GM19238 (cell line): ENCODE measurements around the gene ADAMTSL2.
A peak's percentile ranks its signal among the peaks of the same experiment; 100 is the strongest.

Experiments
- DNase-seq: peaks from one replicate; pipeline ENCODE4 v3.0.0; 2011; ENCODE audit warnings: low spot score; ENCODE audit not compliant: insufficient read length

The ADAMTSL2 gene

DNA sequence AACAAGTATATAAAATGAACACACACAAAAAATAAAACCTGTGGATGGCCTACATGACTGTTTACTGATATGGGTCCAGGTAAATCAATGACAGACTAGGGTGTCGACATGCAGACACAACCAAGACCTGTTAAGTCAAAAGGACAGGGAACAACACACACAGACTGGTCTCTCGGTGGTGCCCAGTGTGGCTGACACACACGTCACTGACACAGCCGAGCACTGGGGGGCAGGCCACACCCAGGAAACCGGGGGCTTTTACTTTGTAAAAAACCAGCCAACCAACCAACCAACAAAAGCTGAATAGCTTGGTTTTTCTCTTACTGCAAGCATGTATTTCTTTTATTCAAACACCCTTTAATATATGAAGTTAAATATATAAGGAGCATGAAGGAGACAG is 69.7 kb downstream of the ADAMTSL2 start:
- no peak for DNase-seq

DNA sequence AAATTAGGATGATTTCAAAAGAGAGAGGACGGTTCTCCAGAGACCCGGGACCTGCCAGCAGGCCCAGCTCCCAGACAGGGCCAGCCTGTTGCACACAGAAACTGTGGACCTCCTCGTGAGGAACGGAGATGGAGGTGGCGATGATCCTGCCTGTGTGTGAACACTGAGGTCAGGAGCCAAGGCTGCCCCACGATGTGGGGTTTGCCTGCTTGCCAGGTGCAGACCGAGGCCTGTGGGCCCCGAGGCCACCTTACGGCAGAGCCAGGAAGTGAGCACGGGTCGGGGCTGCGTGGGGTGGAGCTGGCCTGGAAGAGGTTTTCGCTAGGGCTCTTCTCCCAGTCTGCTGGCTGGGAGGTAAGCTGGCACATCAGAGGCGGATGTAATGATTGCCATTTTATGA is 70.4 kb downstream of the ADAMTSL2 start:
- DNase-seq: no peak

DNA sequence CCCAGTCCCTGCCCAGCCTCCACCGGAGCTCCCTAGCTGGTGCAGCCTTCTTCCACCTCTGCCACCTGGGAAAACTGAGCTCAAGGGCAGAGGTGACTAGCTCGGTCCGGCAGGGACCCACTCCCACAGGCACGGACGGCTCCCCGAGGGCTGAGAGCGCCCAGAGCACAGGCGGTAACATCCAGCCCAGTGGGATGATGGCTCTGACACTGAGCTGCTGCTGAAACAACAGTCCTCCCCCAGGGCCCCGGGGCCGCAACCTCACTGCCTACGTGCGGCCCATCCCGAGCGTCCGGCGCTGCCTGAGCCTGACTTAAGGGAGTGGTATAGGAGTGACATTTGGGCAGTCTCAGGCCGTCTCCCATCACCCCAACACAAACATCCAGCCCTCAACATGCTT is 70.9 kb downstream of the ADAMTSL2 start:
- DNase-seq: no peak

DNA sequence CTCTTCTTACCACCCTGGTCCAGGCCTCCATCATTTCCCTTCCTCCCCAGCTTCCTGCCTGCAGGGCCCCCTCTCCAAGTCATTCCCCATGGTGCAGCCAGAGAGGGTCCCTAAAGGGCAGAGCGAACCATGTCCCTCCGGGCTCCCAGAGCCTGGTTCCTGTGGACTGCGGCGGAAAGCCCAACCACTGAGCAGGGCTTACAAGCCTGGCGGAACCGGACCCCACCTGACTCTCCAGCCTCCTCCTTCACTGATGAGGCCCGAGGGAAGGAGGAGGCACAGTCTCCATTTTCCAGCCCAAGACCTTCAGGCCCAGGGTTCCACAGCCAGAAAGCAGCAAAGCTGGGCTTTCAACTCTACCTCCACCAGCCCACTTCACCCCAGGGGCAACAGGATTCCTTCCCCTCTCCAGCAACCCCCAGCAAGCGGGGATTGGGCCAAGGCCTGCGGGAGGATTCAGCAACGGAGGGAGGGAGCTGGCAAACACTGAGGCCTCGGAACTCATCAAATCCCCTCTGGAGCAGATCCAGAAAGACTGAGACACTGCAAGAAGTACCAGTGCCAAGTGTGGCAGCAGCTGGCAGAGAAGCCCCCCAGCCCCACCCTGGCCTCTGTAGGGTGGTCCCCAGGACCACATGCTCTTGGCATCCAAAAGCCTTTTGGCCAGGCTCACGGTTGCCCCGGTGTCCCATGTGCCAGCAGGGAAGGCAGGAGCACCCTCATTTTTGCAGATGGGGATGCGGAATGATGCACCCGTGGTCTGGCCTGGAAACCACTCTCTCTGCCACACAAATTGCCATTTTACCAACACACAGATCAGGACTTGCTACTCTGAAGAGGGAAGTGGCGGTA is 71.6 kb downstream of the ADAMTSL2 start:
- DNase-seq: no peak

GRCh38 chr9:133606708-133607025 is 72.2 kb downstream of the ADAMTSL2 start:
- no peak for DNase-seq

DNA sequence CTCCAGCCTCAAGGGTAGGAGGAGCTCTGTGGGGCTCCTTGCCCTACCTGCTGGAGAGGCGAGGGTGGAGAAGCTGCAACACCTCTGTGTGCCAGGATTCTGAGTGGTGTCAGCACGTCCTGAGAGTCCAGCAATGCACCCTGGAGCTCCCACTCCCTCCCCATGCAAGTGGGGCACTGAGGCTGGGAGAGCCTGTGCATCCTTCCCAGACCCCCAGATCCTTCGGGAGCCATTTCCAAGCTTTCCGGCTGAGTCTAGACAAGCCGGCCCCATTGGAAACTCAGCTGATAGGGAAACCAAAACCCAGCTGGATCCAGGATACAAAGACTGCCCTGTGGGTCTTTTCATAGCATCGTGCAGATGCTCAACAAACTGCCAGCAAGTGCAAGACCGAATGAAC is 72.9 kb downstream of the ADAMTSL2 start:
- no peak for DNase-seq

DNA sequence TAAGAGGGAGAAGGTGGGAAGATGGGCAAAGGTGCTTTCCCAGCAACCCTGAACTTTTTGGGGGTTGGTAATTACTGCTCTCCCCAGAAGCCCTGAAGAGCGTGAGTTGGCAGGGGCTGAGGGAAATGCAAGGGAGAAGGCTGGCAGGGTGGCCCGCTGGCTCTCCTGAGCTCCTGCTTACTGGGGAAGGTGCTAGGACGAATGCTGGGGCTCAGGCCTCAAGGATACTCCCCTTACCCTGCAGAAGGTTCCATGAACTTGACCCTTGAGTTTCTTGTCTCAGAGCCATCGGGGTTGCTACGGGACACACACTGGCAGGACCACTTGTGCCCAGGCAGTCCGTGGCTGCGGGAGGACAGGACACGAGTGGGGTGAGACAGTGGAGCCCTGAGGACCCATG is 73.5 kb downstream of the ADAMTSL2 start:
- no peak for DNase-seq

GRCh38 chr9:133608382-133608781 is 73.9 kb downstream of the ADAMTSL2 start:
- no peak for DNase-seq

DNA sequence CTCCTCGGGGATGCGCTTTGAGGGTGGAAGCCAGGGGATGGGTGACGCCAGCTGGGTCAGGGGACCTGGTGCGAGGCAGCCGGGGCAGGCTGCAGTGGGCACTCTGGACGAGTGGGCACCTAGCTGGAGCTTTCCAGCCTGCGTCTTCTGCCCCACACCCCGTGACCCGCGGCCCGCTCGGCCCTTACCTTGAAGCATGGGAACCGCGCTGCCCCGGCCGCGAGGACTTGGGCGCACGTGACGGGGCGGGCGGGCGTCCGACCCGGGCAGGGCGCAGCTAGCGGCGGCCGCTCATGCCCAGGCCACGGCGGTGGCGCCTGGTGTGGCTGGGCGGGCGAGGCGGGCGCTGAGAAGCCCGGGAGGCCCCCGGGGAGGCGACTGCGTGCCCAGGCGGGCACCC is 74.4 kb downstream of the ADAMTSL2 start:
- no peak for DNase-seq

DNA sequence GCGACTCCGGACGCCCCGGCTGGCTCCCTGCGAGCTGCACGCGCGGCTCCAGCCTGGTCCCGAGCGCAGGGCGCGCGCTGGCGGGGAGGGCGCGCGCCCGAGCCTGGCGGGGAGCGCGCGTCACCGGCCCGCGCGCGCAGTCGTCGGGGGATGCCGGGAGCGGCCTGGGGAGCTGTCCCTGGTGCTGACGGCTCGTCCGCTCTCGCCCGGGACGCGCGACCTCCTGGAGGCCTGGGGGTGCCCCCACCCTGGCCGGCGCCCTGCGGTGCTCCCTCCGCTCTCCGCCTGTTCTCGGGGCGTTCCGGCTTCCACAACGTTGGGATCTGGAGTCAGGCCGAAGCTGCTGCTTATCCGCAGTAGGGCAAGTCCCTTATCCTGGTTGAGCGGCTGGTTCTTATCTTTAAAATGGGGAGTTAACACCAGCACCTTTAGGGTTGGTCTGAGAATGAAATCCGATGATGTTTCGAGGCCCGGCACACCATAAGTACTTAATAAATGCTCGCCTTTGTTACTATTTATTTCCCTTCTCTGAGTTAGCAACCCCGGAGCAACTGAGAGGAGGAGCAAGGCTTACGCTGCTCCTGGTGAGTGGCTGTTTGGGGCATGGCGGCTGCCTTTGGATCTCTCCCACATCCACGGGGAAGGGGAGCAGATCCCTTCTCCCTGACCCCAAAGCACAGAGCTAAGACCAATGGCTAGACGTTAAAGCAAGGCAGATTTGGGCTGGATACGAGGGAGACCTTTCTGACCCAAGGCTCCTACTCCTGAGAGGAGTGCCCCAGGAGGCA is 75.0 kb downstream of the ADAMTSL2 start, which contains the start of gene FAM163B:
FAM163B (minus strand) TSS at position 79 of the 788 bp plus-strand sequence. CDS start 29,166 bp downstream, outside the sequence.
- no peak for DNase-seq

GRCh38 chr9:133610845-133611244 is 76.3 kb downstream of the ADAMTSL2 start:
- DNase-seq: no peak

DNA sequence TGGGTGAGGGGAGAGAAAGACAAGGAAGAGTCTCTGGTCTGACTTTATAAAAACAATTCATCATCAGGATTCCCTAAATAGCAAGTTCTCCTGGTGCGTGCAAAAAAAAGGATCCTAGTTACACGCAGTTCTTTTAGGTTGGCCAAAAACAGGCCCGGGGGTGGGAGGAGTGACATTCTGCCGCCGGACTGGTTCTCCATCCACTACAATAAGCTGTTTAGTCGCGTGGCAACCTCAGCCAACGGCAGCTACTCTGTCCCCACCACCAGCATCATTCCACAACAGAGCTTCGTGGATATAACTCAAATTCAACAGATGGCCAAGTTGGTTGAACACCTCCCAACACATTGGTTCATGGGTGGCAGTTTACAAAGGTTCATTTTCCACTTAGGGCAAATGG is 77.5 kb downstream of the ADAMTSL2 start:
- no peak for DNase-seq

DNA sequence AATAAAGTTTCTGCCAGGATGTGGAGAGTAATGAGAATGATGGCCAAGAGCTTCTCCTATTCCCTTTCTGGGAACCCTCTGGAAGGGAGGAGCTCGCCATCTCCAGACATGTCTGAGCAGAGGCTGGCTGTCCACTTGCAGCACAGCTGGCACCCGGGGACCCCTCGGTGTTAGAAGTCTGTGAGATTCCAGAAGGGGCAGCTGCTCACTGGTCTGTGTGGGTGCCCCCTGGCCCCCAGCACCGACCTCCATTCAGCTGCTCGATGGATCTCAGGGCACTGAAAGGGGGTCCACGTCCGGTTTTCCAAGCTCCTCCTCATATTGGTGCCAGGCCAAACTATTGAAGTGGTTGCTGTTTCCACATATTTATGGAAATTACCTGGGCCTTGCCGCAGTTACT is 78.3 kb downstream of the ADAMTSL2 start:
- no peak for DNase-seq

GRCh38 chr9:133613432-133613831 is 78.9 kb downstream of the ADAMTSL2 start:
- no peak for DNase-seq

GRCh38 chr9:133614056-133614455 is 79.6 kb downstream of the ADAMTSL2 start:
- DNase-seq: no peak

- DNase-seq: no peak
Measured at GRCh38 chr9:133614678-133615077, 80.2 kb downstream of the ADAMTSL2 start.

DNA sequence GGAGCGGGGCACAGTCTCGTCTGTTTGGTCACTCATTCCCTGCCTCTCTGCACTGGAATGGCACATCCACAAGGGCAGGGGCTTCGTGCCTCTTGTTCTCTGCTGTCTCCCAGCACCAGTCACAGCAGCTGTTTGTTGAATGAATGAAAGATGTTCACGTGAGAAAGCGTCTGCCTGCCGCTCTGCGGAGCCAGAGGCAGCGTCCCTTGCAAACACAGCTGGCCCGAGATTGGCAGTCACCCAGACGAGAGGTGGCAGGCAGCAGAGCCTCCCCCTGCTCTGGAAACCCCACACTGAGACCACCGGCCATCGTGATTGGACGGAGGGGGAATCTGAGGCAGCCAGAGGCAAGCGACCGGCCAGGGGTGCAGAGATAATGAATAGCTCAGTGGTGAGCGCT is 80.7 kb downstream of the ADAMTSL2 start:
- no peak for DNase-seq

DNA sequence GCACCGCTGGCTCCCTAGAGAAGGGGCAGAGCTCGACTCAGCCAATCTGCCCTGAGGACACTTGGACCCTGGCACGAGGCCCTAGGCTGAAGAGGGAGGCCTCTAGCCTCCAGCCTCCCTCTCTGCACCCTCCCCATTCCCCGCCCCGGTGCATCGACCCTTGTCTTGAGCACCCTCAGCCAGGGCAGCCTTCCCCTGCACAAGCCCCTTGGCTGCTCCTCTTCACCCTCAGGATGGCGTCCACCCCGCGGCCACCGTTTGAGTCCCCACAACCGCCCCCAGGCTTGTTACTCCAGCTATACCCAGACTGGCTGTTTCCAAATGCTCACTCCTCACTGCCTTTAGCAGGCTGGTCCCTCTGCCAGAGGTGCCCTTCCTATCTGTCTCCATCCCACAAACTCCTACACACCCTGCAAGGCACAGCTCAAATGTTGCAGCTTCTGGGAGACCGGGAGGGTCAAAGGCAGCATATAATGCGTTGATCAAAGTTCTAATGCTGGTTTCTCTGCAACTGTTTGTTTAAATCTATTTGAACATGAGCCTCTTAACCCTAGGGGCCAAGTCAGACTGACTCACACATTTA is 81.2 kb downstream of the ADAMTSL2 start:
- no peak for DNase-seq

GRCh38 chr9:133616643-133617405 is 82.3 kb downstream of the ADAMTSL2 start:
- DNase-seq: no peak

- no peak for DNase-seq
Measured at GRCh38 chr9:133618726-133619125, 84.2 kb downstream of the ADAMTSL2 start.

DNA sequence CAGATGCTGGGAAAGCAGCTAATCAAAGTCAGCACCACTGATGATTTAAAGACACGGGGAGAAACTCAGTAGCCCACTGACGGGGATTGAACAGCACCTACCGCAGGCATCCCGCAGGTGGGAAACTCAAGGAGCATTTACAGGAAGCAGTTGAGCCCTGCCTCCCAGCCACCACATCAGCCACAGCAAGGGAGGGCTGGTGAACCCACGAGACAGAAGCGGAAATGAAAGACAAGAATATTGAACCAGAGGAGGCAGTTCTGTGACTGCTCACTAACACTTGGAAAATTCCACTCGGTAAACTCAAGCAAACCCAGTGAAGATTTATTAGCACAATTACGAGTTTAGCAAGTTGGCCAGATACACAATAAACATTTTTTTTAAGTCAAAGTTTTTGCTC is 85.3 kb downstream of the ADAMTSL2 start:
- DNase-seq: peak; percentile 53
